ENCODE results near the gene TNXB. TPM values are rescaled to one million over a fixed set of nuclear protein-coding genes. Genes with fewer than 3 reads are reported as not detected.
"Not testable (repeated sequence)": the region's sequence is repeated elsewhere in the genome, so short reads cannot be mapped to it uniquely, and the experiment has no call there.

Gene TNXB
- polyA plus RNA-seq, 1 donor: 125 TPM

GRCh38 chr6:32002546-32003268, 106.4 kb downstream of the TNXB start:
- DNase-seq: not testable (repeated sequence)

- DNase-seq: not testable (repeated sequence)
Observed at GRCh38 chr6:31996385-31996784, 112.8 kb downstream of the TNXB start.

- DNase-seq: not testable (repeated sequence)
Observed at GRCh38 chr6:31994421-31994820, 114.7 kb downstream of the TNXB start.

Other genes with a start within 250 kb of the TNXB start
- 17.7 TPM for gene NEU1, start 246.5 kb downstream of the TNXB start, polyA plus RNA-seq (ENCODE audit: insufficient read length)
- gene SLC44A4, start 230.3 kb downstream of the TNXB start, polyA plus RNA-seq (ENCODE audit: insufficient read length): 0.23 TPM
- gene EHMT2, start 211.6 kb downstream of the TNXB start, polyA plus RNA-seq (ENCODE audit: insufficient read length): 33.6 TPM
- gene ZBTB12, start 207.3 kb downstream of the TNXB start, polyA plus RNA-seq (ENCODE audit: insufficient read length): 10.9 TPM
- gene C2, start 181.6 kb downstream of the TNXB start, polyA plus RNA-seq (ENCODE audit: insufficient read length): 11.1 TPM
- 1.7 TPM for gene CFB, start 163.2 kb downstream of the TNXB start, polyA plus RNA-seq (ENCODE audit: insufficient read length)
- gene NELFE, start 150.4 kb downstream of the TNXB start, polyA plus RNA-seq (ENCODE audit: insufficient read length): 69.7 TPM
- gene SKIC2, start 150.2 kb downstream of the TNXB start, polyA plus RNA-seq (ENCODE audit: insufficient read length): 28.5 TPM
- 16.8 TPM for gene DXO, start 137.2 kb downstream of the TNXB start, polyA plus RNA-seq (ENCODE audit: insufficient read length)
- 55.9 TPM for gene C4A, start 127.3 kb downstream of the TNXB start, polyA plus RNA-seq (ENCODE audit: insufficient read length)
- 67.2 TPM for gene C4B, start 94.5 kb downstream of the TNXB start, polyA plus RNA-seq (ENCODE audit: insufficient read length)
- gene CYP21A2, start 70.9 kb downstream of the TNXB start, polyA plus RNA-seq (ENCODE audit: insufficient read length): 1.8 TPM
- gene ATF6B, start 18.9 kb upstream of the TNXB start, polyA plus RNA-seq (ENCODE audit: insufficient read length): 49.0 TPM
- 3.6 TPM for gene FKBPL, start 20.9 kb upstream of the TNXB start, polyA plus RNA-seq (ENCODE audit: insufficient read length)
- 1.6 TPM for gene PRRT1, start 42.6 kb upstream of the TNXB start, polyA plus RNA-seq (ENCODE audit: insufficient read length)
- gene PPT2, start 44.8 kb upstream of the TNXB start, polyA plus RNA-seq (ENCODE audit: insufficient read length): 42.8 TPM
- 29.5 TPM for gene EGFL8, start 55.3 kb upstream of the TNXB start, polyA plus RNA-seq (ENCODE audit: insufficient read length)
- 66.1 TPM for gene AGPAT1, start 66.7 kb upstream of the TNXB start, polyA plus RNA-seq (ENCODE audit: insufficient read length)
- 50.9 TPM for gene RNF5, start 69.1 kb upstream of the TNXB start, polyA plus RNA-seq (ENCODE audit: insufficient read length)
- gene AGER, start 74.9 kb upstream of the TNXB start, polyA plus RNA-seq (ENCODE audit: insufficient read length): 6.7 TPM
- gene PBX2, start 80.9 kb upstream of the TNXB start, polyA plus RNA-seq (ENCODE audit: insufficient read length): 109 TPM
- 9.9 TPM for gene GPSM3, start 83.3 kb upstream of the TNXB start, polyA plus RNA-seq (ENCODE audit: insufficient read length)
- gene NOTCH4, start 114.7 kb upstream of the TNXB start, polyA plus RNA-seq (ENCODE audit: insufficient read length): 25.1 TPM

Data from hindlimb muscle (tissue), 1 donor.